ENCODE results near the gene PEBP1. TPM values are rescaled to one million over a fixed set of nuclear protein-coding genes. Genes with fewer than 3 reads are reported as not detected.
A peak's percentile ranks its signal among the peaks of the same experiment; 100 is the strongest.

The PEBP1 gene
- total RNA-seq: 200 and 205 TPM in 2 replicates

DNA sequence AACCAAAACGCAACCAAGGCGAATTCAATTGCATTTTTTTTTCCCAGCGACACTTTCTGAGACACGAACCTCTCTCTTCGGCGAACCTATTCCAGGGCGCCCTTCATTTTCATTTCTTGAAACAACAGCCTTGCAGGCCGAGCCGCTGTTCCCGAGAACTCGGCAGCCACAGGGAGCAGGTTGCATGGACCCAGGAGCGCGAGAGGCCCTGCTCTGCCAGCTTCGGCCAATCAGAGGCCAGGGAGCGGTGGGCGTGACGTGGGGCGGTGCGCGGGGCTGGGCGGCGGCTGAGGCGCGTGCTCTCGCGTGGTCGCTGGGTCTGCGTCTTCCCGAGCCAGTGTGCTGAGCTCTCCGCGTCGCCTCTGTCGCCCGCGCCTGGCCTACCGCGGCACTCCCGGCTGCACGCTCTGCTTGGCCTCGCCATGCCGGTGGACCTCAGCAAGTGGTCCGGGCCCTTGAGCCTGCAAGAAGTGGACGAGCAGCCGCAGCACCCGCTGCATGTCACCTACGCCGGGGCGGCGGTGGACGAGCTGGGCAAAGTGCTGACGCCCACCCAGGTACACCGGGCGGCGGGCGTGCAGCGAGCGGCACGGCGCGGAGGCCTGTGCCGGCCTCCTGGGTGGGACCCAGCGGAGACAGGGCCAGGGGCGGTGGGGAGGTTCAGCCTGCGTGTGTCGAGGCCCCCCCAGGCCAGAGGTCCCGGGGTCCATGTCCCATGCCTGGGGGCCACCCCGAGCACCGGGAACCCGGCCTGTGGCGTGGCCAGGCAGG lies at the start of gene PEBP1:
Gene PEBP1 (plus strand): TSS at position 337 of the 771 bp plus-strand sequence. CDS start 86 bp downstream, at position 423.
- Mint-ChIP-seq H3K27me3 (ENCODE audit: insufficient read depth) (no peaks in the 10 kb centered on the region), H3K27ac (peak within 1 kb of the TSS; percentile 89), H3K9me3 (no peaks in the 10 kb centered on the region), H3K4me3 (peak within 1 kb of the TSS; percentile 95), H3K4me1 (ENCODE audit: low read depth) (peaks cover 18% of the 10 kb centered on the region), H3K36me3 (ENCODE audit: low read depth) (peaks cover 16% of the 10 kb centered on the region)
- DNase-seq (ENCODE audit: low spot score): peak; percentile 93
- intact Hi-C loops (cut with micrococcal nuclease): loop anchor here (1.0 to 2.0 kb wide), 7 partner anchors 15 to 261 kb away; partner anchors contain the start of genes RFC5 and VSIG10

DNA sequence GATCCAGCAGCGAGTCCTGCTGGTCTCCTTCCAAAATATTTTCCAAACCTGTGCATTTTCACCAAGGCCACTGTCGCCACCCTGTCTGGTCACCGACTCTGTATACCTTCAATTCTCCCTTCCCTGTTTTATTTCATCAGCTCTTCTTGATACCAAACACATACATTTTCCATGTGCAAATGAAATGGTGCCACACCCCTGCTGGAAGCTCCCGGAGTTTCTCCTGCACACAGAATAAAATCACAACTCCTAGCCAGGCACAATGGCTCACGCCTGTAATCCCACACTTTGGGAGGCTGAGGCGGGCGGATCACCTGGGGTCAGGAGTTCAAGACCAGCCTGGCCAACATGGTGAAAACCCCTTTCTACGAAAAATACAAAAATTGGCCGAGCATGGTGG lies 46.1 kb upstream of the PEBP1 start:
- no peaks in the 10 kb centered on the region for H3K36me3 Mint-ChIP-seq (ENCODE audit: low read depth)
- no peaks in the 10 kb centered on the region for H3K4me1 Mint-ChIP-seq (ENCODE audit: low read depth)
- intact Hi-C loops (cut with micrococcal nuclease): no loop called here
- DNase-seq (ENCODE audit: low spot score): no peak
- no peaks in the 10 kb centered on the region for H3K27me3 Mint-ChIP-seq (ENCODE audit: insufficient read depth)
- H3K4me3 Mint-ChIP-seq: no peak overlapping the region
- H3K27ac Mint-ChIP-seq: no peak overlapping the region
- no peaks in the 10 kb centered on the region for H3K9me3 Mint-ChIP-seq

DNA sequence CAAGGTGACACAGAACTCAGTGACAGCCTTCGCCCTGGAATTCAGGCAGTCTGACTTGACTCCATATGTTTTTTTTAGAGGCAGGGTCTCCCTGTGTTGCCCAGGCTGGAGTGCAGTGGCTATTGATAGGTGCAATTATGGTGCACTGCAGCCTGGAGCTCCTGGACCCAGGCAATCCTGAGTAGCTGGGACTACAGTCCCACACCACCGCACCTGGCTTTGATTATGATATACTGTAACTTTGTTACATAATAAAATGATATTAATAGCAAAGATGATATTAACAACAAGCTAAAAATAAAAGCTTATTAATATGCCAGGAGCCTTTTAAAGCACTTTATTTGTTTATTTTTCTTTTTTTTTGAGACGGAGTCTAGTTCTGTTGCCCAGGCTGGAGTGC lies 41.9 kb upstream of the PEBP1 start:
- H3K27me3 Mint-ChIP-seq (ENCODE audit: insufficient read depth): peaks cover 3% of the 10 kb centered on the region
- H3K9me3 Mint-ChIP-seq: no peaks in the 10 kb centered on the region
- no peak overlapping the region for H3K27ac Mint-ChIP-seq
- no peak overlapping the region for H3K4me3 Mint-ChIP-seq
- intact Hi-C loops (cut with micrococcal nuclease): no loop called here
- no peaks in the 10 kb centered on the region for H3K36me3 Mint-ChIP-seq (ENCODE audit: low read depth)
- no peak for DNase-seq (ENCODE audit: low spot score)
- H3K4me1 Mint-ChIP-seq (ENCODE audit: low read depth): no peaks in the 10 kb centered on the region

DNA sequence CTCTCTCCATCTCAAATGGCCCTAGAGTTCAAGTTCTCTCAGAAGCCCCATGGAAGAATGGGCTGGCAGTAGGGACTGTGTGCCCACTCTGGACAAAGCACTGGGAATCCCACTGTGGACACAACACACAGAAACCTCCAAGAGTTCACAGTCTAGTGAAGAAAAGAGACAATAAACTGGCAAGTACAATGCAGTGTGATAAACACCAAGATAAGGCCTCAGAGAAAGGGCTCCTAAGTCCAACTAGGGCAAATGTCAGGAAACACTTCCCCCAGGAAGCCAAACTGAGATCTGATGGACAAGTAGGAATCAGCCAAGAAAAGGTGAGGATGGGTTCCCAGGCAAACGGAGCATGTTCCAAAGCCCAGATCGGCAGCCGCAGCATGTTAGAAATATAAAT lies 37.5 kb upstream of the PEBP1 start:
- no peak overlapping the region for H3K4me3 Mint-ChIP-seq
- no peaks in the 10 kb centered on the region for H3K9me3 Mint-ChIP-seq
- peaks cover 25% of the 10 kb centered on the region for H3K27me3 Mint-ChIP-seq (ENCODE audit: insufficient read depth)

DNA sequence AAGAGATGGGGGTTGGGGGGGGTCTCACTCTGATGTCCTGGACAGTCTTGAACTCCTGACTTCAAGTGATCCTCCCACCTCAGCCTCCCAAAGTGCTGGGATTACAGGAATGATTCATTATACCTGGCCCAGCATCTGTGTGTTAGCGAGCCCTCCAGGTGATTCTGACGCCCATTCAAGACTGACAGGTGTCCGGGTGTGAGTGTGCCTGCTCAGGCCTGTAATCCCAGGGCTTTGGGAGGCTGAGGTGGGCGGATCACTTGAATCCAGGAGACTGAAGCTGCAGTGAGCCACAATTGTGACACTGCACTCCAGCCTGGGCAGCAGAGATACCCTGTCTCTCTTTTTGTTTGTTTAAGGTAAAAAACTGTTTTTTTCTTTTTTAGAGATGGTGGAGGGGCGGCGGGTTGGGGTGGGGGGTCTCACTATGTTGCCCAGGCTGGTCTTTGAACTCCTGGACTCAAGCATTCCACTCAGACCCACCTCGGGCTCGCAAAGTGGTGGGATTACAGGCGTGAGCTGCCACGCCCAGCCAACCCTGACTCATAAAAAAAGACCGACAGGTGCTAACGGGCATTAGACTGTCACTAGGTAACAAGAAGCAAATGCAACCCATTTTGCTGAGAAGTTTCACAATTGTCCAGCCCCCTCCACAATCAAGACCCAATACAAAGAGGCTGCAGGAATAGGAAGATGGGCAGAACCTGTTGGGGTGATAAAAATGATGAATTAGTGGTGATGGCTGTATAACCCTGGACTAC lies 36.8 kb upstream of the PEBP1 start:
- H3K4me3 Mint-ChIP-seq: no peak overlapping the region
- H3K36me3 Mint-ChIP-seq (ENCODE audit: low read depth): peaks cover 2% of the 10 kb centered on the region
- H3K4me1 Mint-ChIP-seq (ENCODE audit: low read depth): peaks cover 5% of the 10 kb centered on the region
- intact Hi-C loops (cut with micrococcal nuclease): no loop called here
- H3K9me3 Mint-ChIP-seq: no peaks in the 10 kb centered on the region
- peaks cover 25% of the 10 kb centered on the region for H3K27me3 Mint-ChIP-seq (ENCODE audit: insufficient read depth)
- DNase-seq (ENCODE audit: low spot score): no peak
- H3K27ac Mint-ChIP-seq: no peak overlapping the region

More for the DNA sequence above, 37.5 kb upstream of the PEBP1 start:
- Mint-ChIP-seq H3K4me1 (ENCODE audit: low read depth) (peaks cover 5% of the 10 kb centered on the region), H3K27ac (no peak overlapping the region), H3K36me3 (ENCODE audit: low read depth) (peaks cover 2% of the 10 kb centered on the region)
- intact Hi-C loops (cut with micrococcal nuclease): no loop called here
- DNase-seq (ENCODE audit: low spot score): no peak

DNA sequence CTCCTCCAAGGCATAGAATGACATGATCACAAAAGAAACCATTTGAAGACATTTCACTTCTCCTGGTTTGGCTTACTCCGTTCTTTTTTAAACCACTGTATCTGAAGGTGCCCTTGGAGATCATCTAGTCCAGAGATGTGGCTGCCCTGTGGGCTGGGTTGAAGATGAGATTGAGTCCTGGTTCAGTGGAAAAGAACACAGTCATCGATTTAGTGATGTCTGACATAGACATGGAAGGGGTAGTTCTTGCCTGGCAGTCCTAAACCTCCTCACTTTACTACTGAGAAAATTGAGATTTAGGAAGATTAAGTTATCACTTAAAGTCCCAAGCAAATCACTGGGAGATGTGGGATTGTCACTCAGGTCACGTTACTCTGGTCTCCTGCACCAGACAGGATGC lies 34.9 kb upstream of the PEBP1 start:
- Mint-ChIP-seq H3K9me3 (no peaks in the 10 kb centered on the region), H3K4me3 (no peak overlapping the region), H3K27me3 (ENCODE audit: insufficient read depth) (peaks cover 32% of the 10 kb centered on the region), H3K36me3 (ENCODE audit: low read depth) (peaks cover 2% of the 10 kb centered on the region), H3K4me1 (ENCODE audit: low read depth) (peaks cover 10% of the 10 kb centered on the region), H3K27ac (no peak overlapping the region)
- DNase-seq (ENCODE audit: low spot score): no peak
- intact Hi-C loops (cut with micrococcal nuclease): no loop called here

DNA sequence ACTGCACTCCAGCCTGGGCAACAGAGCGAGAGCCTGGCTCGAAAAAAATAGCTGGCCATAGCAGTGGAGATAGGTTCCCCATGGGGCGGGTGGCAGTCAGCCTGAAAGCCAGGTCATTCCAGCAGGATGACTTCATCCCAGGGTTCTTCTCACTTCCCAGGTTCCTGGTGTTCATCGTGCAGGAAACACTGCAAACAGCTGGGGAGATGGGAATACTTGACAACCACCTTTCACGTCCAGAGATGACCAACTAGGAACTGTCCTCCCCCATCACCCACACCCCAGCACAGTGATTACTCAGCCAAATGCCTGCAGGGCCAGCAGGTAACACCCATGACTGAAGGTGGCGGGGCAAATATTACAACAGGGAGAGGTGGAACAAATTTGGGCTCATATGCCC lies 33.9 kb upstream of the PEBP1 start:
- Mint-ChIP-seq H3K36me3 (ENCODE audit: low read depth) (peaks cover 2% of the 10 kb centered on the region), H3K4me1 (ENCODE audit: low read depth) (peaks cover 10% of the 10 kb centered on the region), H3K9me3 (no peaks in the 10 kb centered on the region), H3K27ac (no peak overlapping the region), H3K27me3 (ENCODE audit: insufficient read depth) (peaks cover 32% of the 10 kb centered on the region), H3K4me3 (peak overlapping the region; percentile 95)
- no peak for DNase-seq (ENCODE audit: low spot score)
- intact Hi-C loops (cut with micrococcal nuclease): no loop called here

DNA sequence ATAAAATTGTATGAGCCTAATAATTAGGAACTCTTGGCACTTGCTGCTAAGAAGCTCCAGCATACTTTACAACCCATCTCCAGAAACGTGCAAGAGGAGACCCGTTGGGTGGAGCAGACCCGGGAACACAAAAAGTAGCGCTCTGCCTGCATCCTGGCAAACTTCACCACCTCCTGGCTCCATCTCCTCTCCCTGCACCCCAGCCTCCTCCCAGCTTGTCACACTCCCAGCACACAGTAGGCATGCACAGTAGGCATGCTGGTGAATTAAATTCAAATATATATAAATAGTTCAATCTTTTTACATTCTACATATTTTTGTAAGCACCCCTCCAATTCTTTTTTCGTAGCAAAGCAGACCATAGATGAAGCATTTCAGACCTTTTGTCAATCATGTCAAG lies 33.3 kb upstream of the PEBP1 start:
- H3K27ac Mint-ChIP-seq: peak overlapping the region; percentile 44
- H3K4me3 Mint-ChIP-seq: peak overlapping the region; percentile 95
- peaks cover 10% of the 10 kb centered on the region for H3K4me1 Mint-ChIP-seq (ENCODE audit: low read depth)
- H3K9me3 Mint-ChIP-seq: no peaks in the 10 kb centered on the region
- peaks cover 32% of the 10 kb centered on the region for H3K27me3 Mint-ChIP-seq (ENCODE audit: insufficient read depth)
- intact Hi-C loops (cut with micrococcal nuclease): no loop called here
- H3K36me3 Mint-ChIP-seq (ENCODE audit: low read depth): peaks cover 2% of the 10 kb centered on the region
- no peak for DNase-seq (ENCODE audit: low spot score)

DNA sequence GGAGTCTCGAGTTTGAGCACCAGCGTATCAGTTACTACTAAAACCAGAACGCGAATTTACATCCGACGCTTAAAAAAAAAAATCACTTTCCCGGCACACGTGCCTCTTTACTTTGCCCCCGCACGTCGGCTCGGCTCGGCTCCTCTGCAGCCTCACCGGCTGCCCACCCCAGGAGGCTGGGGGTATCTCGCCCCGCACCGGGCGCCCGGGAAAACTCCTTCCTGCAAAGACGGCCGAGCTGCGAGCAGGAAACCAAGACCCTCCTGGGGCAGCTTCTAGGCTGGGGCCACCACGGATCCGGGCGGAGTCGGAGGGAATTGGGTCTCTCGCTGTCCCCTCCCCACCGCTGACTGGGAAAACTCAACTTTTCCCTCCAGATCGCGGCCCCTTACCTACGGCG lies 32.7 kb upstream of the PEBP1 start:
- intact Hi-C loops (cut with micrococcal nuclease): no loop called here
- H3K36me3 Mint-ChIP-seq (ENCODE audit: low read depth): peaks cover 2% of the 10 kb centered on the region

DNA sequence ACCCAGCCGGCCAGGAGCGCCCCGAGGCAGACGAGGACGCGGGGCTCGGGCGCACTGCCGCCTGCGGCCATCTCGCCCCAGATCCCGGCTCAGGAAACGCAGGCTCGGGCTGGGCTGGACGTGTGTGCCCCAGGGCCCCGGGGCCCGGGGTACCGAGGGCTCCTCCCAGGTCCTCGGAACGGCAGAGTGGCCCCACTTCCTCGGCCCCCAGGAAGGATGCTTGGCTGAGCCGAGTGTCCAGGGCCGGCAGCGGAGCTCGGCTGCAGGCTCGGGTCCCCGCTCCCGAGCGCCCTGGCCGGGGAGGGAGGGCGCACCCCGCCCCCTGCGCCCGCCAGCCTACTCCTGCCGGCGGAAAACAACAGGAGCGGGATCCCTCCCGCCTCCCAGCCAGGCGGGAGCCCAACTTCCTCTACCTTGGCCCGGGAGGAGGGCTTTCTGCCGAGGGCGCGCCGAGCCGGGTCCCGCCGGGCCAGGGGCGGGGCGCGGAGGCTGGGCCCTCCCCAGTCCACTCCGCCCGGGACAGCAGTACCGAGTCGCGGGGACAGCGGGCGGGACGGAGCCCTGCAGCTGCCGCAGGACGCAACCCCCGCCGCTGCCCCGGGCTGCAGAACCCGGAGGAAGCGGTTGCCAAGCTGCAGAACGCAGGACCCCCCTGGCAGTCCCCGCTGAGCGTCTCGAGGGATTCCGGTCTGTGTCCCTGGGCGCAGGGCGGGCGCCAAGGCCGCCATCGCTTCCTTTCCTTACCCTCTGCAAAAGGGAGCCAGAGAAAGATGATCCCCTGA lies 32.1 kb upstream of the PEBP1 start, which contains the start of gene VSIG10:
Gene VSIG10 (minus strand): TSS at position 411 of the 782 bp plus-strand sequence. CDS start 340 bp downstream, at position 71.
- peaks cover 2% of the 10 kb centered on the region for H3K36me3 Mint-ChIP-seq (ENCODE audit: low read depth)
- intact Hi-C loops (cut with micrococcal nuclease): loop anchor here (1.0 to 2.0 kb wide), 3 partner anchors 33 to 229 kb away; partner anchors contain the start of gene PEBP1
- DNase-seq (ENCODE audit: low spot score): peak; percentile 16
- peaks cover 29% of the 10 kb centered on the region for H3K27me3 Mint-ChIP-seq (ENCODE audit: insufficient read depth)
- peaks cover 10% of the 10 kb centered on the region for H3K4me1 Mint-ChIP-seq (ENCODE audit: low read depth)
- H3K9me3 Mint-ChIP-seq: no peaks in the 10 kb centered on the region
- peak within 1 kb of the TSS; percentile 44 for H3K27ac Mint-ChIP-seq
- H3K4me3 Mint-ChIP-seq: peak within 1 kb of the TSS; percentile 95

More for the DNA sequence above, 32.7 kb upstream of the PEBP1 start:
- peaks cover 10% of the 10 kb centered on the region for H3K4me1 Mint-ChIP-seq (ENCODE audit: low read depth)
- no peaks in the 10 kb centered on the region for H3K9me3 Mint-ChIP-seq
- peak overlapping the region; percentile 95 for H3K4me3 Mint-ChIP-seq
- H3K27me3 Mint-ChIP-seq (ENCODE audit: insufficient read depth): peaks cover 32% of the 10 kb centered on the region
- DNase-seq (ENCODE audit: low spot score): no peak
- H3K27ac Mint-ChIP-seq: no peak overlapping the region

DNA sequence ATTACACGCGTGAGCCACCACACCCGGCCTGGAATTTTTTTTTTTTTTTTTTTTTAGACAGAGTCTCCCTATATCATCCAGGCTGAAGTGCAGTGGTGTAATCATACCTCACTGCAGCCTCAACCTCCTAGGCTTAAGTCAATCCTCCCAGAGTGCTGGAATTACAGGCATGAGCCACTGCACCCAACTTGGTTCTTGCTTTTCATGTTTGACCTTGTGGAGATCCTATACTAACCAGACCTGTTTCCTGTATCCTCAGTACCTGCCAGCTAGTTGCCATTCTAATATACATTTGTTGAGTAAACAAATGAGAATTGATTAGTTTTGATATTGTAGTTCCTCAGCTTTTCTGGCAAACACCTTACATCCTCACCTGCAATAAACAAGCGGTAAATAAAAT lies 28.9 kb upstream of the PEBP1 start:
- H3K4me3 Mint-ChIP-seq: no peak overlapping the region
- DNase-seq (ENCODE audit: low spot score): no peak
- H3K4me1 Mint-ChIP-seq (ENCODE audit: low read depth): peaks cover 10% of the 10 kb centered on the region
- H3K36me3 Mint-ChIP-seq (ENCODE audit: low read depth): peaks cover 2% of the 10 kb centered on the region
- peaks cover 17% of the 10 kb centered on the region for H3K27me3 Mint-ChIP-seq (ENCODE audit: insufficient read depth)
- no peak overlapping the region for H3K27ac Mint-ChIP-seq
- intact Hi-C loops (cut with micrococcal nuclease): no loop called here
- H3K9me3 Mint-ChIP-seq: no peaks in the 10 kb centered on the region

DNA sequence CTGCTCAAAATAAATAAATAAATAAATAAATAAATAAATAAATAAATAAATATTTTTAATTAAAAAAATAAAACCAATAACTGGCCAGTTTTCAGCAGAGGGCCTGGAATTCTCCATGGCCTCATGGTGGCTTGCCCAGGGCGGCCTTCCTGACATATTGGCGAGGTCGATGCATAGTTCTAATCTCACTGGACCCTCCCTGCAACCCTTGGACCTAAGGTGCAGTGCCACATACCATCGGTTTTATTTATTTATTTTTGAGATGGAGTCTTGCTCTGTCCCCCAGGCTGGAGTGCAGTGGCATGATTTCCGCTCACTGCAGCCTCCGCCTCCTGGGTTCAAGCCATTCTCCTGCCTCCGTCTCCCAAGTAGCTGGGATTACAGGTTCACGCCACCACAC lies 28.2 kb upstream of the PEBP1 start:
- Mint-ChIP-seq H3K27me3 (ENCODE audit: insufficient read depth) (peaks cover 13% of the 10 kb centered on the region), H3K27ac (no peak overlapping the region), H3K4me3 (no peak overlapping the region), H3K36me3 (ENCODE audit: low read depth) (peaks cover 2% of the 10 kb centered on the region), H3K9me3 (no peaks in the 10 kb centered on the region), H3K4me1 (ENCODE audit: low read depth) (peaks cover 9% of the 10 kb centered on the region)
- intact Hi-C loops (cut with micrococcal nuclease): no loop called here
- no peak for DNase-seq (ENCODE audit: low spot score)

All from activated T-helper 1 cell treated with anti-CD3 and anti-CD28 coated beads, Interleukin-12 subunit alpha, Interleukin-12 subunit beta, Interleukin-2, Interleukin-4 antibody, amounts not matched to agents 30 ng/mL and 10 ng/mL and 1 ng/mL, durations not matched to agents 14 hours and 24 hours and 36 hours (primary cell).